Smooth muscle cell (in vitro differentiated cells): ENCODE data around the gene CENPVL1. TPM values are rescaled to one million over a fixed set of nuclear protein-coding genes. Genes with fewer than 3 reads are reported as not detected.
"Not testable (repeated sequence)": the region's sequence is repeated elsewhere in the genome, so short reads cannot be mapped to it uniquely, and the experiment has no call there.

ENCODE experiments used
- DNase-seq: peaks from one replicate; lab custom pipeline; 2025; ENCODE audit not compliant: unreplicated experiment; lab: John Stamatoyannopoulos, UW
- H2AFZ ChIP-seq: fragments of 200-600 bp; sonication (generic); 2 replicates; pipeline ENCODE4 v1.6.0; 2016; ENCODE audit warnings: antibody characterized with exemption, low read depth, mild to moderate bottlenecking
- H3F3A ChIP-seq: fragments of 200-600 bp; sonication (generic); 2 replicates; pipeline ENCODE4 v1.6.0; 2017; ENCODE audit warnings: antibody characterized with exemption, low read depth
- H3K27ac ChIP-seq: fragments of 200-600 bp; sonication (generic); 2 replicates; pipeline ENCODE4 v1.5.1; 2016; ENCODE audit warnings: low read depth, mild to moderate bottlenecking
- H3K27me3 ChIP-seq: fragments of 200-600 bp; sonication (generic); 2 replicates; pipeline ENCODE4 v1.6.1; 2016; ENCODE audit warnings: low read depth, mild to moderate bottlenecking
- H3K36me3 ChIP-seq: fragments of 200-600 bp; sonication (generic); 2 replicates; pipeline ENCODE4 v1.5.1; 2016; ENCODE audit warnings: low read depth
- H3K4me1 ChIP-seq: fragments of 200-600 bp; sonication (generic); 2 replicates; pipeline ENCODE4 v1.5.1; 2016; ENCODE audit warnings: low read depth
- H3K4me2 ChIP-seq: fragments of 200-600 bp; sonication (generic); 2 replicates; pipeline ENCODE4 v1.6.0; 2016; ENCODE audit warnings: mild to moderate bottlenecking
- H3K4me3 ChIP-seq: fragments of 200-600 bp; sonication (generic); 2 replicates; pipeline ENCODE4 v1.5.1; 2016; ENCODE audit warnings: mild to moderate bottlenecking
- H3K79me2 ChIP-seq: fragments of 200-600 bp; sonication (generic); 2 replicates; pipeline ENCODE4 v1.6.0; 2016; ENCODE audit warnings: low read depth, mild to moderate bottlenecking
- H3K9ac ChIP-seq: fragments of 200-600 bp; sonication (generic); 2 replicates; pipeline ENCODE4 v1.6.0; 2016; ENCODE audit warnings: low read depth
- H3K9me3 ChIP-seq: fragments of 200-600 bp; sonication (generic); replicated peaks from 2 replicates; pipeline ENCODE4 v1.5.1; 2016; ENCODE audit warnings: low read depth
- H4K20me1 ChIP-seq: fragments of 200-600 bp; sonication (generic); 2 replicates; pipeline ENCODE4 v1.6.0; 2016; ENCODE audit warnings: low read depth
- CTCF ChIP-seq: fragments of 200-600 bp; sonication (generic); IDR thresholded peaks from 2 replicates; pipeline ENCODE4 v1.5.1; 2017; ENCODE audit warnings: borderline replicate concordance, mild to moderate bottlenecking, antibody characterized with exemption; ENCODE audit not compliant: insufficient read depth, poor library complexity, severe bottlenecking
- WGBS: methylation state at CpG from one replicate; pipeline ENCODE4 v1.1.7; 2016; ENCODE audit warnings: low lambda C conversion rate; 5-methylcytosine and 5-hydroxymethylcytosine counted together
- polyA plus RNA-seq: library from polyadenylated mRNA; unstranded; fragments of >200 nt; fragmentation: Nextera tagmentation; extraction: Ambion mirVana; gene quantifications from 2 replicates; pipeline ENCODE4 v1.2.1, GENCODE V29; 2016
- total RNA-seq: library from RNA; depleted of rRNA; stranded (reverse); fragments of >200 nt; gene quantifications from 2 replicates; pipeline ENCODE4 v1.2.3, GENCODE V29; 2014

The CENPVL1 gene
- total and polyA plus RNA-seq, 2 experiments from 2014 or later: not detected

GRCh38 chrX:51694254-51694653 is 16.1 kb upstream of the CENPVL1 start:
- Histone ChIP-seq H3K9ac (no peak overlapping the region), H3K27me3 (no peaks in the 10 kb centered on the region), H3K36me3 (no peaks in the 10 kb centered on the region), H3F3A (no peaks in the 10 kb centered on the region), H3K4me2 (no peak overlapping the region), H2AFZ (no peak overlapping the region), H3K79me2 (no peaks in the 10 kb centered on the region), H4K20me1 (no peaks in the 10 kb centered on the region), H3K4me1 (no peaks in the 10 kb centered on the region), H3K27ac (no peak overlapping the region), H3K9me3 (no peaks in the 10 kb centered on the region), H3K4me3 (no peak overlapping the region)
- no peak for DNase-seq
- TF ChIP-seq CTCF: no peak
- 77% methylated on average over 6 of the region's 6 CpGs for WGBS

- no peak overlapping the region for H3K27ac ChIP-seq
- 92% methylated on average over 8 of the region's 8 CpGs for WGBS
- H3K79me2 ChIP-seq: no peaks in the 10 kb centered on the region
- H2AFZ ChIP-seq: no peak overlapping the region
- H3K4me3 ChIP-seq: no peak overlapping the region
- H3F3A ChIP-seq: no peaks in the 10 kb centered on the region
- H3K4me2 ChIP-seq: no peak overlapping the region
- no peak for DNase-seq
- H3K9ac ChIP-seq: no peak overlapping the region
- no peaks in the 10 kb centered on the region for H3K27me3 ChIP-seq
- H3K36me3 ChIP-seq: no peaks in the 10 kb centered on the region
- no peaks in the 10 kb centered on the region for H3K9me3 ChIP-seq
- TF ChIP-seq CTCF: no peak
- H3K4me1 ChIP-seq: no peaks in the 10 kb centered on the region
- H4K20me1 ChIP-seq: no peaks in the 10 kb centered on the region
These were observed 12.9 kb upstream of the CENPVL1 start for GRCh38 chrX:51697397-51697796.

- H3K36me3 ChIP-seq, H3K4me3 ChIP-seq, H3K4me1 ChIP-seq, H3K9ac ChIP-seq, H3K79me2 ChIP-seq, H3K4me2 ChIP-seq, H3K27me3 ChIP-seq, H3K27ac ChIP-seq, H3F3A ChIP-seq, H3K9me3 ChIP-seq, DNase-seq, H2AFZ ChIP-seq, H4K20me1 ChIP-seq: not testable (repeated sequence)
- no CpG with 5 or more reads among the region's 18 CpGs for WGBS
These were observed 2.8 kb downstream of the CENPVL1 start for GRCh38 chrX:51712943-51713647.

GRCh38 chrX:51728202-51728601 is 17.9 kb downstream of the CENPVL1 start:
- Histone ChIP-seq H3K27me3 (no peaks in the 10 kb centered on the region), H3K4me1 (no peaks in the 10 kb centered on the region), H3K9me3 (no peaks in the 10 kb centered on the region), H2AFZ (no peak overlapping the region), H3K27ac (no peak overlapping the region), H3K36me3 (no peaks in the 10 kb centered on the region), H3K4me2 (no peak overlapping the region), H3F3A (no peaks in the 10 kb centered on the region), H3K9ac (no peak overlapping the region), H3K4me3 (no peak overlapping the region), H4K20me1 (no peaks in the 10 kb centered on the region), H3K79me2 (no peaks in the 10 kb centered on the region)
- DNase-seq: no peak
- no peak for TF ChIP-seq CTCF
